SK-N-SH (cell line): ENCODE data around the gene AGTR1. TPM values are rescaled to one million over a fixed set of nuclear protein-coding genes. Genes with fewer than 3 reads are reported as not detected.

Experiments used
- CTCF ChIA-PET: fragments of 300-600, 350-600 bp; formaldehyde crosslinking; extraction: SDS; loops from one replicate; lab custom pipeline; 2021; lab: Yijun Ruan, JAX
- POLR2A ChIA-PET: fragments of 350-600 bp; sonication (Branson Sonifier 250); formaldehyde crosslinking; extraction: SDS; loops from one replicate; lab custom pipeline; 2020; ENCODE audit warnings: antibody characterized with exemption, inconsistent platforms; lab: Yijun Ruan, JAX
- DNase-seq: peaks from one replicate; pipeline ENCODE4 v3.0.0; 2012
- H2AFZ ChIP-seq: fragments of 200-600 bp; sonication (generic); 2 replicates; pipeline ENCODE4 v1.8.1; 2016; ENCODE audit warnings: antibody characterized with exemption, mild to moderate bottlenecking, low read depth
- H3F3A ChIP-seq: fragments of 200-600 bp; sonication (generic); replicated peaks from 2 replicates; pipeline ENCODE3; 2016; ENCODE audit warnings: antibody characterized with exemption, mild to moderate bottlenecking; ENCODE audit not compliant: insufficient read depth
- H3K27ac ChIP-seq, 2 experiments: fragments of 200-500 bp in 1 of 2; fragments of 200-600 bp in 1 of 2; sonication (Bioruptor generic) in 1 of 2; sonication (generic), shearing (Covaris generic) in 1 of 2; 2 replicates each; pipeline versions ENCODE4 v1.5.1 to v1.6.1; 2014 to 2016; ENCODE audit warnings: low read depth in 2 of 2, inconsistent platforms in 1 of 2, low read length in 1 of 2, mild to moderate bottlenecking in 1 of 2, mixed read lengths in 1 of 2
- H3K27me3 ChIP-seq: fragments of 200-600 bp; sonication (generic), shearing (Covaris generic); 2 replicates; pipeline ENCODE4 v1.6.1; 2016; ENCODE audit warnings: mixed run types; ENCODE audit not compliant: insufficient read depth
- H3K36me3 ChIP-seq, 2 experiments: fragments of 200-500 bp in 1 of 2; fragments of 200-600 bp in 1 of 2; sonication (Bioruptor generic) in 1 of 2; sonication (generic) in 1 of 2; replicated peaks in 1 of 2; 2 replicates each; pipeline versions ENCODE3 to v1.5.1; 2014 to 2016; ENCODE audit warnings: low read length in 1 of 2, mild to moderate bottlenecking in 1 of 2; ENCODE audit not compliant: insufficient read depth in 2 of 2, control insufficient read depth in 1 of 2
- H3K4me1 ChIP-seq, 2 experiments: fragments of 200-500 bp in 1 of 2; fragments of 200-600 bp in 1 of 2; sonication (Bioruptor generic) in 1 of 2; sonication (generic), shearing (Covaris generic) in 1 of 2; 2 replicates each; pipeline versions ENCODE4 v1.5.1 to v1.6.1; 2014 to 2016; ENCODE audit warnings: low read depth in 1 of 2, low read length in 1 of 2, mixed run types in 1 of 2; ENCODE audit not compliant: insufficient read depth in 2 of 2, control insufficient read depth in 1 of 2
- H3K4me2 ChIP-seq: fragments of 200-600 bp; sonication (generic), shearing (Covaris generic); 2 replicates; pipeline ENCODE4 v1.6.1; 2017; ENCODE audit warnings: mixed run types
- H3K4me3 ChIP-seq, 2 experiments: fragments of 200-500 bp in 1 of 2; fragments of 200-600 bp in 1 of 2; sonication (Bioruptor generic) in 1 of 2; sonication (generic), shearing (Covaris generic) in 1 of 2; 2 replicates each; pipeline versions ENCODE4 v1.5.1 to v1.8.1; 2014 to 2016; ENCODE audit warnings: low read depth in 2 of 2, inconsistent platforms in 1 of 2, low read length in 1 of 2, mild to moderate bottlenecking in 1 of 2, mixed read lengths in 1 of 2, moderate library complexity in 1 of 2
- H3K79me2 ChIP-seq: fragments of 200-600 bp; sonication (generic); 2 replicates; pipeline ENCODE4 v1.8.1; 2017; ENCODE audit warnings: mild to moderate bottlenecking; ENCODE audit not compliant: insufficient read depth
- H3K9ac ChIP-seq: fragments of 200-600 bp; sonication (generic); 2 replicates; pipeline ENCODE4 v1.6.1; 2017; ENCODE audit warnings: mixed run types
- H3K9me2 ChIP-seq: fragments of 200-600 bp; sonication (generic); 2 replicates; pipeline ENCODE4 v1.6.1; 2017; ENCODE audit warnings: mixed run types
- H3K9me3 ChIP-seq: fragments of 200-600 bp; sonication (generic); 2 replicates; pipeline ENCODE4 v1.6.1; 2017; ENCODE audit warnings: mixed run types, mild to moderate bottlenecking, moderate library complexity
- H4K20me1 ChIP-seq: fragments of 200-600 bp; sonication (generic); 2 replicates; pipeline ENCODE4 v1.6.1; 2017; ENCODE audit warnings: mild to moderate bottlenecking, mixed run types; ENCODE audit not compliant: insufficient read depth
- EP300 ChIP-seq, 2 experiments: IDR thresholded peaks; 2 replicates each; pipeline versions ENCODE4 v1.4.0 to v1.6.1; 2012; ENCODE audit warnings: borderline replicate concordance in 1 of 2, low read depth in 1 of 2, low read length in 1 of 2
- FOSL2 ChIP-seq: IDR thresholded peaks from 2 replicates; pipeline ENCODE4 v1.4.0; 2012; ENCODE audit warnings: low read depth, mild to moderate bottlenecking, moderate library complexity, borderline replicate concordance
- FOXJ3 ChIP-seq: sonication (generic); formaldehyde crosslinking; IDR thresholded peaks from 2 replicates; pipeline ENCODE4 v1.5.1; 2020; ENCODE audit warnings: mild to moderate bottlenecking, missing genetic modification reagents
- FOXM1 ChIP-seq: IDR thresholded peaks from 2 replicates; pipeline ENCODE4 v1.4.0; 2012; ENCODE audit warnings: low read depth, mild to moderate bottlenecking
- MEF2A ChIP-seq: IDR thresholded peaks from 2 replicates; pipeline ENCODE4 v1.4.0; 2012; ENCODE audit warnings: low read depth, borderline replicate concordance
- NFIC ChIP-seq: IDR thresholded peaks from 2 replicates; pipeline ENCODE4 v1.4.0; 2012; ENCODE audit warnings: borderline replicate concordance
- RFX5 ChIP-seq: IDR thresholded peaks from 2 replicates; pipeline ENCODE4 v1.6.1; 2012; ENCODE audit warnings: mild to moderate bottlenecking, improper control_type of control experiment, low read length
- RXRA ChIP-seq: IDR thresholded peaks from 2 replicates; pipeline ENCODE4 v1.4.0; 2012; ENCODE audit warnings: low read depth, mild to moderate bottlenecking, borderline replicate concordance
- SIN3A ChIP-seq: IDR thresholded peaks from 2 replicates; pipeline ENCODE4 v1.6.1; 2012; ENCODE audit warnings: low read depth, mild to moderate bottlenecking, low read length, moderate library complexity, borderline replicate concordance
- TAF1 ChIP-seq: IDR thresholded peaks from 2 replicates; pipeline ENCODE4 v1.6.1; 2012; ENCODE audit warnings: low read depth, mild to moderate bottlenecking, low read length, moderate library complexity, borderline replicate concordance
- TEAD4 ChIP-seq: IDR thresholded peaks from 2 replicates; pipeline ENCODE4 v1.4.0; 2012; ENCODE audit warnings: mild to moderate bottlenecking, borderline replicate concordance; ENCODE audit not compliant: insufficient read depth
- WGBS: methylation state at CpG from one replicate; pipeline ENCODE4 v1.1.6; 2017; ENCODE audit warnings: low lambda C conversion rate; 5-methylcytosine and 5-hydroxymethylcytosine counted together
- polyA plus RNA-seq, 3 experiments: library from polyadenylated mRNA; depleted of rRNA; stranded (reverse); fragments of >200 nt; gene quantifications; 2 replicates each; pipeline ENCODE4 v1.2.3, GENCODE V29; 2012
- TF ChIP-seq, protein P1 (sequence below): IDR thresholded peaks from 2 replicates; pipeline ENCODE4 v1.4.0; 2012; ENCODE audit warnings: low read depth, borderline replicate concordance
- TF ChIP-seq, protein P2 (sequence below): IDR thresholded peaks from 2 replicates; pipeline ENCODE4 v1.6.1; 2012; ENCODE audit warnings: mild to moderate bottlenecking, low read depth, low read length, moderate library complexity
- TF ChIP-seq, protein P3 (sequence below): IDR thresholded peaks from 2 replicates; pipeline ENCODE4; 2012

AGTR1 gene
- polyA plus RNA-seq, 1 of the 3 experiments (the other 2 are of a cell fraction): 0.15 TPM

DNA sequence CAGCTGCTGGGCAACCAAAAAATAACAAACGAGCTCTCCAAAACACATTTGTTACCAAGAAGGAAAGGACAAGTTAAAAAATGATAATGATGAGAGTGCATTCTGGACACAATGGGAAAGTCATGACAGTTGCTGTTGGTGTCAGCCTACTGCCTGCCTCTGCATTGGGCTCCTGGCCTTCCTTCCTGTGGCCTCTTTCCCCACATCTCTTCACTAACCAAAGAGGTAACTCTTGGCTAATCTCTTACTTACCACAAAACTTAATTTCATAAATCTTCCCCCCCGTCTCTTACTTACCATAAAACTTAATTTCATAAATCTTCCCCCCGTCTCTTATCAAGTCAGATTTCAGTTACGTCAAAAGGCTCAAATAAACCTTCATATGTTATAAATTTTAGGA, 58.6 kb downstream of the AGTR1 start:
- CTCF ChIA-PET: interaction anchor here (1.0 kb wide), 1 partner anchor 29 kb away, joined by 4 read pairs; no protein-coding TSS in a partner anchor
- H3F3A ChIP-seq: no peaks in the 10 kb centered on the region
- TF ChIP-seq MEF2A (no peak), FOXJ3 (CRISPR knock-in tag) (no peak), RXRA (no peak), FOSL2 (no peak), SIN3A (no peak), NFIC (no peak), EP300 (IDR thresholded peaks at IDR 0.05; ENCODE audit: borderline replicate concordance in 1 of 2, low read depth in 1 of 2, low read length in 1 of 2) (no peak), TEAD4 (no peak), RFX5 (no peak), TAF1 (no peak), FOXM1 (no peak)
- TF ChIP-seq, protein P1, sequence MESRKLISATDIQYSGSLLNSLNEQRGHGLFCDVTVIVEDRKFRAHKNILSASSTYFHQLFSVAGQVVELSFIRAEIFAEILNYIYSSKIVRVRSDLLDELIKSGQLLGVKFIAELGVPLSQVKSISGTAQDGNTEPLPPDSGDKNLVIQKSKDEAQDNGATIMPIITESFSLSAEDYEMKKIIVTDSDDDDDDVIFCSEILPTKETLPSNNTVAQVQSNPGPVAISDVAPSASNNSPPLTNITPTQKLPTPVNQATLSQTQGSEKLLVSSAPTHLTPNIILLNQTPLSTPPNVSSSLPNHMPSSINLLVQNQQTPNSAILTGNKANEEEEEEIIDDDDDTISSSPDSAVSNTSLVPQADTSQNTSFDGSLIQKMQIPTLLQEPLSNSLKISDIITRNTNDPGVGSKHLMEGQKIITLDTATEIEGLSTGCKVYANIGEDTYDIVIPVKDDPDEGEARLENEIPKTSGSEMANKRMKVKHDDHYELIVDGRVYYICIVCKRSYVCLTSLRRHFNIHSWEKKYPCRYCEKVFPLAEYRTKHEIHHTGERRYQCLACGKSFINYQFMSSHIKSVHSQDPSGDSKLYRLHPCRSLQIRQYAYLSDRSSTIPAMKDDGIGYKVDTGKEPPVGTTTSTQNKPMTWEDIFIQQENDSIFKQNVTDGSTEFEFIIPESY: no peak
- TF ChIP-seq, protein P2, sequence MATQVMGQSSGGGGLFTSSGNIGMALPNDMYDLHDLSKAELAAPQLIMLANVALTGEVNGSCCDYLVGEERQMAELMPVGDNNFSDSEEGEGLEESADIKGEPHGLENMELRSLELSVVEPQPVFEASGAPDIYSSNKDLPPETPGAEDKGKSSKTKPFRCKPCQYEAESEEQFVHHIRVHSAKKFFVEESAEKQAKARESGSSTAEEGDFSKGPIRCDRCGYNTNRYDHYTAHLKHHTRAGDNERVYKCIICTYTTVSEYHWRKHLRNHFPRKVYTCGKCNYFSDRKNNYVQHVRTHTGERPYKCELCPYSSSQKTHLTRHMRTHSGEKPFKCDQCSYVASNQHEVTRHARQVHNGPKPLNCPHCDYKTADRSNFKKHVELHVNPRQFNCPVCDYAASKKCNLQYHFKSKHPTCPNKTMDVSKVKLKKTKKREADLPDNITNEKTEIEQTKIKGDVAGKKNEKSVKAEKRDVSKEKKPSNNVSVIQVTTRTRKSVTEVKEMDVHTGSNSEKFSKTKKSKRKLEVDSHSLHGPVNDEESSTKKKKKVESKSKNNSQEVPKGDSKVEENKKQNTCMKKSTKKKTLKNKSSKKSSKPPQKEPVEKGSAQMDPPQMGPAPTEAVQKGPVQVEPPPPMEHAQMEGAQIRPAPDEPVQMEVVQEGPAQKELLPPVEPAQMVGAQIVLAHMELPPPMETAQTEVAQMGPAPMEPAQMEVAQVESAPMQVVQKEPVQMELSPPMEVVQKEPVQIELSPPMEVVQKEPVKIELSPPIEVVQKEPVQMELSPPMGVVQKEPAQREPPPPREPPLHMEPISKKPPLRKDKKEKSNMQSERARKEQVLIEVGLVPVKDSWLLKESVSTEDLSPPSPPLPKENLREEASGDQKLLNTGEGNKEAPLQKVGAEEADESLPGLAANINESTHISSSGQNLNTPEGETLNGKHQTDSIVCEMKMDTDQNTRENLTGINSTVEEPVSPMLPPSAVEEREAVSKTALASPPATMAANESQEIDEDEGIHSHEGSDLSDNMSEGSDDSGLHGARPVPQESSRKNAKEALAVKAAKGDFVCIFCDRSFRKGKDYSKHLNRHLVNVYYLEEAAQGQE: no peak
- TF ChIP-seq, protein P3, sequence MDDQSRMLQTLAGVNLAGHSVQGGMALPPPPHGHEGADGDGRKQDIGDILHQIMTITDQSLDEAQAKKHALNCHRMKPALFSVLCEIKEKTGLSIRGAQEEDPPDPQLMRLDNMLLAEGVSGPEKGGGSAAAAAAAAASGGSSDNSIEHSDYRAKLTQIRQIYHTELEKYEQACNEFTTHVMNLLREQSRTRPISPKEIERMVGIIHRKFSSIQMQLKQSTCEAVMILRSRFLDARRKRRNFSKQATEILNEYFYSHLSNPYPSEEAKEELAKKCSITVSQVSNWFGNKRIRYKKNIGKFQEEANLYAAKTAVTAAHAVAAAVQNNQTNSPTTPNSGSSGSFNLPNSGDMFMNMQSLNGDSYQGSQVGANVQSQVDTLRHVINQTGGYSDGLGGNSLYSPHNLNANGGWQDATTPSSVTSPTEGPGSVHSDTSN: no peak
- H3K4me1 ChIP-seq: peaks cover 0 to 5% of the 10 kb centered on the region in 2 experiments; a peak in 2 of 4 replicates
- no peaks in the 10 kb centered on the region for H4K20me1 ChIP-seq
- H2AFZ ChIP-seq: no peak overlapping the region
- no peak overlapping the region for H3K27ac ChIP-seq
- no peak for DNase-seq
- no peak overlapping the region for H3K9ac ChIP-seq
- H3K36me3 ChIP-seq: no peaks in the 10 kb centered on the region
- 54% methylated on average over 4 of the region's 4 CpGs for WGBS
- H3K79me2 ChIP-seq: no peaks in the 10 kb centered on the region
- no peaks in the 10 kb centered on the region for H3K27me3 ChIP-seq
- no peak overlapping the region for H3K4me2 ChIP-seq
- H3K4me3 ChIP-seq: no peak overlapping the region
- no peaks in the 10 kb centered on the region for H3K9me3 ChIP-seq
- H3K9me2 ChIP-seq: no peaks in the 10 kb centered on the region
- POLR2A ChIA-PET: no interaction called here
